ENCODE data around the gene SPSB4. TPM values are rescaled to one million over a fixed set of nuclear protein-coding genes. Genes with fewer than 3 reads are reported as not detected.

The SPSB4 gene
- total RNA-seq, 6 experiments from 2014 or later: 0.62 to 1.0 (median 0.98) TPM; not detected in 3

DNA sequence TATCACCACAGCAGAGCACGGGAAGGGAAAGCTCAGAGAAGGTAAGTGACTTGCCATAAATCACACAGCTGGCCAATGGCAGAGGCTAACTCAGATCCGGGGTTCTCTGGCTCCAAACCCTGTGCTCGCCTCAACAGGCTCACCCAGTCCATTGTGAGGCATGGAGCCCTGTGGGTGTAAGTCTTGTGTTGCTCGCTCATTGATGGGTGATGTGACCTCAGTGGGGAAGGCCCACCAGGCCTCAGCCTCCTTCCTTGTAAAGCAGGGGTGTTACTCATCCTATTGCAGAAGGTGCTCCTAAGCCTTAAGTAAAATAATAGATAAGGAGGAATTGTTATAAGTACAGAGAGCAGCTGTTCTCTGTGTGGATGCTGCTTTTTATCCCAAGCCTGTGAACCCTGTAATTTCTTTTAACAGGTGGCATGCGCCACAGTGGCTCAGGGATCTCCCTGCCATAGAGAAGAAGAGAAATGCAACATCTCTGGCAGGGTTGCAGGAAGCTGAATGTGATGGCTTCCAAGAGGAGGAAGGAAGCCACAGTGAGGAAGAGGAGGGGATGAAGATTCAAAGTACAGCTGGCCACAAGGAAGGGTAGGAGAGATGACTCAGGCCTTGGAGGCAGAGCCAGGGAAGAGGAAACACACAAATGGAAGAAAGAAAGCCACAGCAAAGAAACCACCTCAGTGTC, 30.9 kb upstream of the SPSB4 start:
- Histone ChIP-seq H3K9me3 (no peaks in the 10 kb centered on the region), H3K27ac (no peak overlapping the region), H3K36me3 (no peaks in the 10 kb centered on the region), H3K4me1 (no peaks in the 10 kb centered on the region), H3K27me3 (no peaks in the 10 kb centered on the region), H3K4me3 (no peak overlapping the region)
- DNase-seq: no peak
- no peak for ATAC-seq
- 92% methylated on average over 1 of the region's 5 CpGs for WGBS (ENCODE audit: insufficient coverage, low coverage, low lambda C conversion rate, missing lambda C conversion rate)
- intact Hi-C loops (cut with DNase I): no loop called here
- TF ChIP-seq POLR2A (IDR thresholded peaks at IDR 0.05): no peak

DNA sequence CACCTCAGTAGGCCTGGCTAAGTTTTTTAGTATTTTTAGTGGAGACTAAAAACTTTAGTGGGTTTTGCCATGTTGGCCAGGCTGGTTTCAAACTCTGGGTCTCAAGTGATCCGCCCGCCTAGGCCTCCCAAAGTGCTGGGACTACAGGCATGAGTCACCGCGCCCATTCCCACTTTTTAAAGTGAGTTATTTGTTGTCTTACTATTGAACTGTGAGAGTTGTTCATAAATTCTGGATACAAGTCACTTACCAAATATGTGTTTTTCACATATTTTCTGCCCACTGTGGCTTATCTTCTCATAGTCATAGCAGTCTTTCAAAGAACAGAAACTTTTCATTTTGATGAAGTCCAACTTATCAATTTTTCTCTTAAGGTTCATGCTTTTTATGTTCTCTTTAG, 29.9 kb upstream of the SPSB4 start:
- H3K36me3 ChIP-seq: no peaks in the 10 kb centered on the region
- no peak overlapping the region for H3K4me3 ChIP-seq
- WGBS (ENCODE audit: insufficient coverage, low coverage, low lambda C conversion rate, missing lambda C conversion rate): 85% methylated on average over 4 of the region's 4 CpGs
- ATAC-seq (no peak), DNase-seq (no peak)
- H3K9me3 ChIP-seq: no peaks in the 10 kb centered on the region
- no peaks in the 10 kb centered on the region for H3K4me1 ChIP-seq
- intact Hi-C loops (cut with DNase I): no loop called here
- H3K27ac ChIP-seq: no peak overlapping the region
- no peaks in the 10 kb centered on the region for H3K27me3 ChIP-seq
- TF ChIP-seq, protein P1, sequence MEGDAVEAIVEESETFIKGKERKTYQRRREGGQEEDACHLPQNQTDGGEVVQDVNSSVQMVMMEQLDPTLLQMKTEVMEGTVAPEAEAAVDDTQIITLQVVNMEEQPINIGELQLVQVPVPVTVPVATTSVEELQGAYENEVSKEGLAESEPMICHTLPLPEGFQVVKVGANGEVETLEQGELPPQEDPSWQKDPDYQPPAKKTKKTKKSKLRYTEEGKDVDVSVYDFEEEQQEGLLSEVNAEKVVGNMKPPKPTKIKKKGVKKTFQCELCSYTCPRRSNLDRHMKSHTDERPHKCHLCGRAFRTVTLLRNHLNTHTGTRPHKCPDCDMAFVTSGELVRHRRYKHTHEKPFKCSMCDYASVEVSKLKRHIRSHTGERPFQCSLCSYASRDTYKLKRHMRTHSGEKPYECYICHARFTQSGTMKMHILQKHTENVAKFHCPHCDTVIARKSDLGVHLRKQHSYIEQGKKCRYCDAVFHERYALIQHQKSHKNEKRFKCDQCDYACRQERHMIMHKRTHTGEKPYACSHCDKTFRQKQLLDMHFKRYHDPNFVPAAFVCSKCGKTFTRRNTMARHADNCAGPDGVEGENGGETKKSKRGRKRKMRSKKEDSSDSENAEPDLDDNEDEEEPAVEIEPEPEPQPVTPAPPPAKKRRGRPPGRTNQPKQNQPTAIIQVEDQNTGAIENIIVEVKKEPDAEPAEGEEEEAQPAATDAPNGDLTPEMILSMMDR (IDR thresholded peaks at IDR 0.05): no peak
- TF ChIP-seq POLR2A (IDR thresholded peaks at IDR 0.05): no peak

DNA sequence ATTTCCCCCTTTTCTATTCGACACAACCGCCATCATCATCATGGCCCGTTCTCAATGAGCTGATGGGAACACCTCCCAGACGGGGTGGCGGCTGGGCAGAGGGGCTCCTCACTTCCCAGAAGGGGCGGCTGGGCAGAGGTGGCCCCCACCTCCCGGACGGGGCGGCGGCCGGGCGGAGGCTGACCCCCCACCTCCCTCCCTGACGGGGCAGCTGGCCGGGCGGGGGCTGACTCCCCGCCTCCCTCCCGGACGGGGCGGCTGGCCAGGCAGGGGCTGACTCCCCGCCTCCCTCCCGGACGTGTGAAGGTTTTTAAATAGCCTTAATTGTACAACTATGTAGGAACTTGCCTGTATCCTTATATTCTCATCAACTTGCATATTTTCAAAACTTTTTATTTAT, 20.9 kb upstream of the SPSB4 start:
- Histone ChIP-seq H3K36me3 (no peaks in the 10 kb centered on the region), H3K9me3 (no peaks in the 10 kb centered on the region), H3K27me3 (no peaks in the 10 kb centered on the region), H3K27ac (no peak overlapping the region), H3K4me3 (no peak overlapping the region), H3K4me1 (no peaks in the 10 kb centered on the region)
- WGBS (ENCODE audit: insufficient coverage, low coverage, low lambda C conversion rate, missing lambda C conversion rate): 87% methylated on average over 10 of the region's 22 CpGs
- ATAC-seq (no peak), DNase-seq (no peak)
- intact Hi-C loops (cut with DNase I): no loop called here
- TF ChIP-seq, protein P1 (IDR thresholded peaks at IDR 0.05): no peak
- no peak for TF ChIP-seq POLR2A (IDR thresholded peaks at IDR 0.05)

DNA sequence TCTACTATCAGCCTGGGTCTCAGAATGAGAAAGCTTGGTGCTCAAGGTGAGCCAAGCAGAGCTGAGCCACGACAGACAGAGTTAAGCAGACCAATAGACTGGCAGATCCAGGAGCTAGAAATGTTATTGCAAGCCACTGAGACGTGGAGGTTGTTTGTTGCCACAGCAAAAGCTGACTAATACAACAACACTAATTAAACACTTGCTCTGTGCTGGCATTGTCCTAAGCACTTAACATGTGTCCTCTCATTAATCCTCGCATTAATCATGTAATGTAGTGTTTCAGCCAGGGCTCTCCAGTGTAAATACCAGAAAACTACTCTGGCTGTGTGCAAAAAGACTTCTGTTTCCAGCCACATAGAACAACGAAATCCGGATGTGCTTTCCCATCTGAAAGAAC, 11.6 kb upstream of the SPSB4 start:
- Histone ChIP-seq H3K9me3 (no peaks in the 10 kb centered on the region), H3K27ac (no peak overlapping the region), H3K36me3 (no peaks in the 10 kb centered on the region), H3K27me3 (peaks cover 0 to 4% of the 10 kb centered on the region in 2 donors), H3K4me1 (no peaks in the 10 kb centered on the region), H3K4me3 (no peak overlapping the region)
- intact Hi-C loops (cut with DNase I): no loop called here
- ATAC-seq: no peak
- WGBS (ENCODE audit: insufficient coverage, low coverage, low lambda C conversion rate, missing lambda C conversion rate): 51% methylated on average over 5 of the region's 5 CpGs
- no peak for DNase-seq
- TF ChIP-seq POLR2A (IDR thresholded peaks at IDR 0.05): no peak
- TF ChIP-seq, protein P1 (IDR thresholded peaks at IDR 0.05): no peak

DNA sequence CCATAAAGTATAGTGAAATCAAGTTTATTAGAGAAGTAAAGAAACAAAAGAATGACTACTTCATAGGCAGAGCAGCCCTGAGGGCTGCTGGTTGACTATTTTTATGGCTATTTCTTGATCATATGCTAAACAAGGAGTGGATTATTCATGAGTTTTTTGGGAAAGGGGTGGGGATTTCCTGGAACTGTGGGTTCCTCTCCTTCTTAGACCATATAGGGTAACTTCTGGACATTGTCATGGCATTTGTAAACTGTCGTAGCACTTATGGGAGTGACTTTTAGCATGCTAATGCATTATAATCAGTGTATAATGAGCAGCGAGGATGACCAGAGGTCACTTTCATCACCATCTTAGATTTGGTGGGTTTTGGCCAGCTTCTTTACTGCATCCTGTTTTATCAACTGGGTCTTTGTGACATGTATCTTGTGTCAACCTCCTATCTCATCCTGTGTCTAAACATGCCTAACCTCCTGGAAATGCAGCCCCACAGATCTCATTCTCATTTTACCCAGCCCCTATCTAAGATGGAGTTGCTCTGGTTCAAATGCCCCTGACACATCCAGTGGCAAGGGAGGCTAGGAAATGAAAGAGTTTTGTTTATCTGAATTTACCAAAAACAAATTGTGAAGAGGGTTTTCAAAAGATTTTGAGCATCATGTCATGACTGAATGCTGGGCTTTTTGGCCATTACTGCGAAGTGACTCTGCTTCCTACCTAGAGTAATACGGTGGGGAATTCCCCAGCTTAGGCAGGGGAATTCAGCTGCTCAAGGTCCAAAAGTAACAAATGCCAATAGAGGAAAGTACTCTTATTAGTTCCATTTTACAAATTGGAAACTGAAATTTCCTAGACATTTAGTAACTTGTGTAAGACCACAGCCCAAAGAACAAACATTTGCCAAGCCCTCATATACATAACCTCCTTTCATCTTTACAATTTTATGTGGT, 6.2 kb upstream of the SPSB4 start:
- Histone ChIP-seq H3K27me3 (peaks cover 0 to 4% of the 10 kb centered on the region in 2 donors), H3K27ac (no peak overlapping the region), H3K36me3 (no peaks in the 10 kb centered on the region), H3K9me3 (no peaks in the 10 kb centered on the region), H3K4me3 (no peak overlapping the region), H3K4me1 (no peaks in the 10 kb centered on the region)
- WGBS (ENCODE audit: insufficient coverage, low coverage, low lambda C conversion rate, missing lambda C conversion rate): 58% methylated on average over 4 of the region's 4 CpGs
- ATAC-seq (peak in 1 of 4 donors; percentile 52), DNase-seq (no peak)
- intact Hi-C loops (cut with DNase I): no loop called here
- TF ChIP-seq, protein P1 (IDR thresholded peaks at IDR 0.05): no peak
- no peak for TF ChIP-seq POLR2A (IDR thresholded peaks at IDR 0.05)
